ENCODE results near the gene FAIM2. TPM values are rescaled to one million over a fixed set of nuclear protein-coding genes. Genes with fewer than 3 reads are reported as not detected.
A peak's percentile ranks its signal among the peaks of the same experiment; 100 is the strongest.

Gene FAIM2
- total RNA-seq, 1 donor from 2014 or later = 0.47 TPM

DNA sequence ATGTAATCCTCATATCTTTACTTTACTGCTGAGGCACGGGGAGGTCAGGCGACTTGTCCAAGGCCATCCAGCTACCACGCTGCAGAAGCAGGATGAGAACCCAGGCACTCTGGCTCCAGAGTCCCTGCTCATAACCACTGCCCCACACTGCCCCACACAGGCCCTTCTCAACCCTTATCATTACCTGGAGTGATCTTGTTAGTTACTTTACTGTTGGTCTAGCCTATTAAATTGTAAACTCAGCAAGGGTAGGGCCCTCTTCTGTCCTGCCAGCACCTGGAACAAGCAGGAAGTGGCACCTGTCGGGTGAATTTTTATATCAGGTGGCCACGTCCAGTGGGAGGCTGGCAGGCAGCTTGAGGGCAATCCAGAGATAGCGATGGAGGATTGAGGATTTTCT lies 12.2 kb downstream of the FAIM2 start:
- Mint-ChIP-seq H3K36me3 (ENCODE audit: low read depth) (peaks cover 2% of the 10 kb centered on the region), H3K27ac (ENCODE audit: unreplicated experiment) (no peak overlapping the region), H3K9me3 (ENCODE audit: low read depth) (no peaks in the 10 kb centered on the region), H3K4me3 (ENCODE audit: unreplicated experiment) (no peak overlapping the region), H3K27me3 (ENCODE audit: low read depth) (peaks cover 24% of the 10 kb centered on the region), H3K4me1 (ENCODE audit: low read depth) (peaks cover 7% of the 10 kb centered on the region)
- TF ChIP-seq, protein P1, sequence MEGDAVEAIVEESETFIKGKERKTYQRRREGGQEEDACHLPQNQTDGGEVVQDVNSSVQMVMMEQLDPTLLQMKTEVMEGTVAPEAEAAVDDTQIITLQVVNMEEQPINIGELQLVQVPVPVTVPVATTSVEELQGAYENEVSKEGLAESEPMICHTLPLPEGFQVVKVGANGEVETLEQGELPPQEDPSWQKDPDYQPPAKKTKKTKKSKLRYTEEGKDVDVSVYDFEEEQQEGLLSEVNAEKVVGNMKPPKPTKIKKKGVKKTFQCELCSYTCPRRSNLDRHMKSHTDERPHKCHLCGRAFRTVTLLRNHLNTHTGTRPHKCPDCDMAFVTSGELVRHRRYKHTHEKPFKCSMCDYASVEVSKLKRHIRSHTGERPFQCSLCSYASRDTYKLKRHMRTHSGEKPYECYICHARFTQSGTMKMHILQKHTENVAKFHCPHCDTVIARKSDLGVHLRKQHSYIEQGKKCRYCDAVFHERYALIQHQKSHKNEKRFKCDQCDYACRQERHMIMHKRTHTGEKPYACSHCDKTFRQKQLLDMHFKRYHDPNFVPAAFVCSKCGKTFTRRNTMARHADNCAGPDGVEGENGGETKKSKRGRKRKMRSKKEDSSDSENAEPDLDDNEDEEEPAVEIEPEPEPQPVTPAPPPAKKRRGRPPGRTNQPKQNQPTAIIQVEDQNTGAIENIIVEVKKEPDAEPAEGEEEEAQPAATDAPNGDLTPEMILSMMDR (IDR thresholded peaks at IDR 0.05) = no peak
- DNase-seq (ENCODE audit: low spot score) = peak; percentile 44

DNA sequence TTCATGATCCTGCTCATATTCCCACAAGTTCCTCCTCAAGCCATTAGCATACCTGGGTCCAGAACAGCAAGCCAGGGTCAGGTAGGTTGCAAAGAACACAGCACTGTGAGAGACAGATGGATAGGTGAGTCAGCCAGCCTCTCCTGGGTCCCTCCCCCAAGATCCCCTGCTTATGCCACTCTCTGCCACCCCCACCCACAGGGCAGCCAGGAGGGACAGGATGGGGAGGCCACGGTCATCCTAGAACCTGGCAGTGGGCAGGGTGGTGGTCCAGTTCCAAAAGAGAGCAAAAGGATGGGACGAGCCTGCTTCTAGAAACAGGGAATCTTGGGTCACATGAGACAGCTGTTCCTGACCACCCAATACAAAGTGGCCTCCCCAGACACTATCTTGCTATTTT lies 12.7 kb downstream of the FAIM2 start:
- H3K4me3 Mint-ChIP-seq (ENCODE audit: unreplicated experiment) = no peak overlapping the region
- H3K27ac Mint-ChIP-seq (ENCODE audit: unreplicated experiment) = no peak overlapping the region
- TF ChIP-seq, protein P1 (IDR thresholded peaks at IDR 0.05) = no peak
- H3K4me1 Mint-ChIP-seq (ENCODE audit: low read depth) = peaks cover 7% of the 10 kb centered on the region
- peaks cover 2% of the 10 kb centered on the region for H3K36me3 Mint-ChIP-seq (ENCODE audit: low read depth)
- peak; percentile 43 for DNase-seq (ENCODE audit: low spot score)
- peaks cover 25% of the 10 kb centered on the region for H3K27me3 Mint-ChIP-seq (ENCODE audit: low read depth)
- H3K9me3 Mint-ChIP-seq (ENCODE audit: low read depth) = no peaks in the 10 kb centered on the region

DNA sequence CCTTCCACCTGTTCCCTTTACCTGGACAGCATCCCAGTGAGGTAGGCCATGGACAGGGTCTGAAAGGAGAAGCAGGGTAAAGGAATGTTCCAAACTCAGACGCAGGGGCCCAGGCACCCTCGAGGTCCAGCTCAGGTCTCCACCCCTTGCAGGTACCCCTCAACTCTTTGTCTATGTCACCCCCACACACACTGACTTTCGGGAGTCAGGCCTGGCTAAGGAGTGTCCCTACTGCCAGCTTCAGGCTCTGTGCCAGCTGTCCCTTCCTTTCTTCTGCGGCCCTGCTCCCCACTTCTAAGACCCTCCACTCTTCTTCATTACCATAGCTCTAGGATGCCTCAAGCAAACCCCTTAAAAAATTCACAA lies 13.6 kb downstream of the FAIM2 start:
- Mint-ChIP-seq H3K9me3 (ENCODE audit: low read depth) (no peaks in the 10 kb centered on the region), H3K36me3 (ENCODE audit: low read depth) (peaks cover 2% of the 10 kb centered on the region), H3K4me1 (ENCODE audit: low read depth) (peaks cover 7% of the 10 kb centered on the region), H3K4me3 (ENCODE audit: unreplicated experiment) (no peak overlapping the region), H3K27me3 (ENCODE audit: low read depth) (peaks cover 33% of the 10 kb centered on the region), H3K27ac (ENCODE audit: unreplicated experiment) (no peak overlapping the region)
- no peak for DNase-seq (ENCODE audit: low spot score)
- TF ChIP-seq, protein P1 (IDR thresholded peaks at IDR 0.05) = no peak

DNA sequence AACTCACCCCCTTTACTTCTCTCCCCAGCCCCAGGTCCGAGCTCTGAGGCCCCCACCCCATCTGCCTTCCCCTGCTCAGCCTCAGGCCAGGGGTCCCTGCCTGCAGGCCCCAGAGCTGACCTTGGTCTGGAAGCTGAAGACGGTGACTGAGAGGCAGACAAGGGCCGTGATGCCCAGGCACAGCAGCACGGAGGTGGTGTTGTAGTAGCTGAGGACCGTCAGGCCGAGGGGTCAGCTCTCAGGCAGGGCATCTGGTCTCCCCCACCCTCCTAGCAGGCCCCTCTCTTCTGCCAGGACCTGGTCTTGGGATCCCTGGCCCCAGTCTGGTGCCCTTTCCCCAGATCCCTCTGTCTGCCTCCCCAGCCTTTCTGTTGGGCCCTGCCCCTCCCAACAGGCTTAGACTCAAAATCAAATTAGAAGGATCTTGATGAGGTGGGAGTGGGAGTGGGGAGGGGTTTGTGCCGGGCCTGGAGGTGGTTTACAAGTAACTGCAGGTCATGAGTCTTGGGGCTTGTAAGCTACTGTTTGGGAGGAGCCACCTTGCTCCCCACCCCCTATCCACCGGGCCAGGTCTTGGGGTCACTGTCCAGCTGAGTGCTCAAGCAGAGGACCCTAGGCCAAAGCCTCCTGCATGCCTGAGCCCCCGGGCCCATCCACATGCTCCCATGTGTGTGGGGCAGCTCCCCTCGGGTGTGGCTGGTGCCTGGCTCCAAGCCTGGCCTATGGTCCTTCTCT lies 14.2 kb downstream of the FAIM2 start:
- H3K4me3 Mint-ChIP-seq (ENCODE audit: unreplicated experiment) = no peak overlapping the region
- DNase-seq (ENCODE audit: low spot score) = peak; percentile 84
- H3K27me3 Mint-ChIP-seq (ENCODE audit: low read depth) = peaks cover 36% of the 10 kb centered on the region
- H3K27ac Mint-ChIP-seq (ENCODE audit: unreplicated experiment) = no peak overlapping the region
- peaks cover 5% of the 10 kb centered on the region for H3K4me1 Mint-ChIP-seq (ENCODE audit: low read depth)
- TF ChIP-seq, protein P1 (IDR thresholded peaks at IDR 0.05) = no peak
- no peaks in the 10 kb centered on the region for H3K9me3 Mint-ChIP-seq (ENCODE audit: low read depth)
- peaks cover 2% of the 10 kb centered on the region for H3K36me3 Mint-ChIP-seq (ENCODE audit: low read depth)

DNA sequence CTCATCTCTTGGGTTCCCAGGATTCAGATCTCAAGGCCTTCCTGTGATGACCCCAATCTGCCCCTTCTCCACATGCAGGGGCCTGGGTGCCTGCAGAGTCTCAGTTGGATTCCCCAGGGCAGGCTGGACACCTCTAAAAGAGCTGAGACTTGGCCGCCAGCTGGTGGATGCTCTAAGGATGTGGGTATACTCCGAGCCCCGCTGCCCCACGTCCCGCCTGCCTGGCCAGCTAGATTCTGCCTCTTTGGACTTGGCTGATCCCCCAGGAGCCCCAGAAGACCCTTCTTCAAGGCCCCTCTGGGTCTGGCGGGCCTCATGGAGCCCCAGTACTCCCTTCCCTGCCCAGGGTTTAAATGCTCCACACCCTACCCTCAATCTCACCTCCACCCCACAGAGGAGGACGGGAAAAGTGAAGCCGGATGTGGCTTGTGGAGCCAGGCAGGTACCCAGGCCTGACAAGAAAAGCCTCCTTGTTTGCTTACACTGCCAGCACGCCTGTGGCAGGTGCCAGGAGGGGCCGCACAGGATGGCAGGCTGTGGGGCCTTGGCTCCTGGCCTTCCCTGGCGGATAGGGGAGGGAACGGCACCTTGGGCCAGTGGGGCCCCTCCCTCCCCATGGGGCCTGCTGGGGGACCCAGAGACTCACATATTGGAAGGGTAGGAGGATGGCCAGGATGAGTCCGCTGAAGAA lies 15.1 kb downstream of the FAIM2 start:
- TF ChIP-seq, protein P1 (IDR thresholded peaks at IDR 0.05) = no peak
- Mint-ChIP-seq H3K9me3 (ENCODE audit: low read depth) (no peaks in the 10 kb centered on the region), H3K27ac (ENCODE audit: unreplicated experiment) (no peak overlapping the region), H3K36me3 (ENCODE audit: low read depth) (peaks cover 4% of the 10 kb centered on the region), H3K4me3 (ENCODE audit: unreplicated experiment) (no peak overlapping the region), H3K27me3 (ENCODE audit: low read depth) (peaks cover 41% of the 10 kb centered on the region), H3K4me1 (ENCODE audit: low read depth) (no peaks in the 10 kb centered on the region)
- peak; percentile 73 for DNase-seq (ENCODE audit: low spot score)

All from chondrocyte (in vitro differentiated cells).